Epithelial cell of prostate (primary cell): ENCODE measurements around the gene CNTN1.

ENCODE experiments used
- DNase-seq: peaks from one replicate; pipeline ENCODE4 v3.0.0-alpha.2; 2011; ENCODE audit warnings: low read depth, low spot score
- H3K27ac ChIP-seq: fragments of 450-650 bp; 2 replicates; pipeline ENCODE4 v1.5.1; 2017; ENCODE audit warnings: mild to moderate bottlenecking

Gene CNTN1

DNA sequence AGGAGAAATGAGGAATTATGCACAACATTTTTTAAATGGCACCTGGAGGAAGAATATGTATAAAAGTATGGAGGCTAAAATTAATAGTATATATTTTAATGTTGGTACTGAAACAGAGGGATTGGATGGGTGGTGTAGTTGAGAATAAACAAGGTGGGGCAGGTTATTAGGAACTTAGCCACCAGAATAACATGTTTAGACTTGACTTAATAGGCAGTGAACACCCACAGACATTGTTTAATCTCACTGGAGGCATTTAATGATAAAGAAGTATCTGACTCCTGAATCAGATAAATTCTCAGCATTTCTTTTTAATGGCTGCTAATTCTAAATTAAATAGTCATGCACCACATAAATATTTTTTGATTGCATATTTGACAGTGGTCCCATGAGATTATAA, 139.7 kb downstream of the CNTN1 start:
- H3K27ac ChIP-seq: peak overlapping the region; percentile 8
- peak; percentile 14 for DNase-seq

DNA sequence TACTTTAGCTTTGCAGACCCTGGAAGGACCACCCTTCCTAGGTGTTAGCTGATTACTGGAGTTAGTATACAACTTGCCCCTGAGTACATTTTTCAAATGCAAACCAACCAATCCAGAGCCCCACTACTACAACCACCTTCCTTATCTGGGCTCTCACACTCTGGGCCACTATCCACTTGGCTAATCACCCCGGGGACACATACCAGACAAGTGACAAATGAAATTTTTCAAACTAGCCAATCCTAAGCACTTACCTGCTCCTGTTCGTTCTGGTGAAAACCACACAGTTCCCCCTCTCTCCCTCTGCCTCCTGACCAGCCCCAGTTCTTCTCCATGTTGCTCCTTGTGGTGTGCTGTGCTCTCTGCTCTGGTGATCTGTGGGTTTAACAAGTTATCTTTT, 140.4 kb downstream of the CNTN1 start:
- DNase-seq: no peak
- H3K27ac ChIP-seq: no peak overlapping the region

DNA sequence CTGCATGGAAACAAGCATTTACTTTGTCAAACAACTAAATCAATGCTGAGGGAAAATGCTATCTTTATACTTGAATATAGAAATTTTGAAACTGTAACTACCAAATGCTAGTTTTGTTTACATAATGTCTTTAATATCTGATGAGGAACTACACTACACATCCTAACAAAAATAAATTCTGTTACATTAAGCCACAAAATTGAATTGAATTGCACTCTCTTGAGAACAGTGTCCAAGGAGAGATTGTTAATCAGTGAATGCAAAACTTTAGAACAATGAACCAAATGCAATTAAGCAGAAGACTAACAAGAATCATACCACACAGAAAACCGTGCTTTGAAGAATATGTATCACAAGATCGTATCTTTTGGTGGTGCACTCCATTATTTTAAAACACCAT, 141.6 kb downstream of the CNTN1 start:
- no peak for DNase-seq

DNA sequence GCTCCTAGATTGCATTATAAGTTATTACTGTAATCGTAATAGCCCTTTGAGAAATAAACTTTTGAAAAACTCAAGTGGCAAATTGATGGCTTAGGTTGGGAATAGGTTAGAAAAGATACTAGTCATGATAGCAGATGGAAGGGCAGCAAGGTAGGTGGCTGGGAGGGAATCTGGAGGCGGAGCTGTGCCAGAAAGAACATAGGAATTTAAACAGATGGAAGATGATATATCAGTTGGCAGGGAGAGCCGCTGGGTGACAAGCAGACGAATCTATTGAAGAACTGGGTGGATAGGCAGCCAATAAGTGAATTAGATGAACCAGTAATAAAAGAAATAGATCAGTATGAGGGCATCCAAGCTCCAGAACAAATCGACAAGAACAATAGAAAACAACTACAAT, 142.1 kb downstream of the CNTN1 start:
- DNase-seq: no peak
- no peak overlapping the region for H3K27ac ChIP-seq

More for the DNA sequence above, 141.6 kb downstream of the CNTN1 start:
- H3K27ac ChIP-seq: no peak overlapping the region

DNA sequence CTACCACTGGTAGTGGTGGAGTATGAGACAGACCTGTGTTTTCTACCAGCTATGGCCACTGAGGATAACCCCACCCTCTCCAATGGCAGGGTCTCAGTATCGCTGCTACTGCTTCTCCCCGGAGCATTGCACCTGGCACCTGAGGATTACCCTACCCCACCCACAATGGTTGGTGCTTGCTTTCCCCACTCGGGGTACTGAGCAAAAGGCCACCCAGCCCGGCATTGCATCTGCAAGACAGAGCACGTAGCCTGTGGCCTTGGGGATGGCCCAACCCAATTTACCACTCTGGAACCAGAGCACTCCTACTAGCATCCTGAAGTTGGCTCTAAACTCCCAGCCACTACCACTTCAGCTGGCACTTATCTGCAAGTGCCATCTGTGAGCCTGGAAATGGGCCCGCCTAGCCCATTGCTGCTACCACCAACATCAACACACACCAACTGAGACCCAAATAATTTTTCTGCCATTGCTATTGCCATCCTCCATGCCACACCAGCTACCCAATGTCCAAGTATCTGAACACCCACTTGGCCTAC, 145.7 kb downstream of the CNTN1 start:
- DNase-seq: no peak
- no peak overlapping the region for H3K27ac ChIP-seq

DNA sequence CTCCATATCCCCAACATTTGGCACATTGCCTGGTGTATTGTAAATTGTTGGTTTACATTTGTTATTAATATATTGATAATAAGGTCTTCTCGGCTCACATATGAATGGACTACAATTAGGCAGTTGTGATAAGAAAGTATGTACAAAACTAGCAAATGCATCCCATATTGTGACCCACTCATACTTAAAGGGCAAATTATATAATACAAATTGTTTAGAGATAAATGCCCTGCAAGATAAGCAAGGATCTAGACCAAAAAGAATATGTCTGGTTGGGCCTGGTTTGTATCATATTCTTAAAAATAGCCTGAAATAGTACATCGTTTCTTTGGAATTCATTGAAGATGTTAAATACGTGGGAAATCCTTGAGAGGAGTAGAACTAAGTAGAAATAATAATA, 151.3 kb downstream of the CNTN1 start:
- H3K27ac ChIP-seq: no peak overlapping the region
- no peak for DNase-seq

DNA sequence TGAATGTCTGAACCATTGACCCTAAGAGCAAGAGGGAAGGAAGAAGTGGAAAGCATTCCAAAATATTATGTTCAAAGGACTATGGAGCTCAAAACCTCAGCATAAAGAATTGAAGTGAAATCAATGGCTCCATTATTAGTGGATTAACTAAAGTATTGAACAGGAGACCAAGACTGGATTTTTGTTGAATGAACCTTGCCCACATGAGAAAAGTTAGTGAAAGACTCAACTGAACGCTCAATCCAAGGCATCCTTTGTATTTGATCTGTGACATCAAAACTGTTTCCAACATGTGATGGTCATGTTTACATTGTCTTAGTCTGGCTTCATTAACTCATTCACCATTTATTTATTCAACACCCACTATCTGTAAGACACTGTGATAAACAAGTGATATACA, 161.0 kb downstream of the CNTN1 start:
- H3K27ac ChIP-seq: no peak overlapping the region
- DNase-seq: no peak

DNA sequence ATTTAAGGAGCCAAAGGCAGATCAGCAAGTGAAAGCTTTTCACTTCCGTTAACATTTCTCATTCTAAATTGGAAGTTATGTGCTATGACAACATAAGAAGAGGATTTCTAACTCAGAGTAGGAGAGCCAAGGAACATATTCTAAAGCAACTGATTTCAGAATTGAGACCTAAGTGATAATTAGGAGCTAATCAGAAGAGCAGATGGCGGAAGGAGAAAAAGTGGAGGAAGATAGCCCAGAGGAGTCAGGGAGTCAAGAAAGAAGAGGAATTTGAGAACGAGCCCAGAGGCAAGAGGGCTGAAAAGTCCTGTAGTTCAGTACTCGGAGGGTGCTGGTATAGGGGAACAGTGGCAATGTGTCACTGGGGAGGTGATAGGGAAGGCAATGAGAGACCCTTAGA, 162.4 kb downstream of the CNTN1 start:
- no peak for DNase-seq
- no peak overlapping the region for H3K27ac ChIP-seq

DNA sequence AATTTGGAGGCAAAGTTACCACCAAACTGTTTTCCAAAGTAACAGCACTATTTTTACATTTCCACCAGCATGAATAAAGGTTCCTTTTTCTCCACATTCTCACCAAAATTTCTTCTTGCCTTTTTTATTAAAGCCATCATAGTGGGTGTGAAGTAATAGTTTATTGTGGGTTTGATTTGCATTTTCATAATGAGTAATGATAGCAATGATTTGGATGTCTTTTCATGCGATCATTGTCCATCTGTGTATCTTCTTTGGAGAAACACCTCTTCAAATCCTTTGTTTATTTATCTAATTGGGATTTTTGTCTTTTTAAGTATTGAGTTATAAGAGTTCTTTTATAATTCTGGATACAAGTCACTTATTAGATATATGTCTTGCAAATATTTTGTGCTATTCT, 172.7 kb downstream of the CNTN1 start:
- DNase-seq: no peak
- H3K27ac ChIP-seq: no peak overlapping the region

DNA sequence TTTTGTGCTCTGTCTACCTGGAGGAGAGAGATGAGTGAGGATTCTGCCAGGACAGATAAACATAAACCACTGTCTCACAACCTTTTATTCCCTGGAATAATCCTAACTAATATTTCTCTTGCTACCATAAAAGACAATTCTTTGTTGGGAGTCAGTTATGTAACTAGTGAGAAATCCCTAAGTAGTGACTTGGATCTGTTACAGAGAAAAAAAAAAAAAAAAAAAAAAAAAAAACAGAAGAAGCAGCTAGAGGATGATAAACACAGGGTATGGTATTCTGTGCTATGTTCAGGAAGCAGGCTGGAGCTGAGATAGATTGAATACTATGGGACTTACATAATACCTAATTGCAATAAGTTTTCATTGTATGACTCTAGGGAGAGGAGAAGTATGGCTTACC, 178.7 kb downstream of the CNTN1 start:
- DNase-seq: no peak
- no peak overlapping the region for H3K27ac ChIP-seq

DNA sequence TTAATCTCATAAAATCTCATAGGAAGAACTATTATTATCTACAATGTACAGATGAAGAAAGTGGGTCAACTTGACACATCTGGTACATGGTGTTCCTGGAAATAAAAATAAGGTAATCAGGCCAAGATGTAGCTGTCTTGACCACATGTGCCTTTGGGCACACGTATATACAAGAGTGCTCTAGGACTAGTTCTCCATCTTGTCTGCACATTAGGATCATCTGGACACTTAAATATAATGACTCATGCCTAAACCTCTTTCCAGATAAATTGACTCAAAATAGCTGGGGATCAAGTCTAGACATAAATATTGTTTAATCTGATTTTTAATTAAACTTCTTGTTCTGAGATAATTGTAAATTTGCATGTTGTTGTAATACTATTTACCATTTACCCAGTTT, 182.6 kb downstream of the CNTN1 start:
- DNase-seq: no peak
- H3K27ac ChIP-seq: no peak overlapping the region

DNA sequence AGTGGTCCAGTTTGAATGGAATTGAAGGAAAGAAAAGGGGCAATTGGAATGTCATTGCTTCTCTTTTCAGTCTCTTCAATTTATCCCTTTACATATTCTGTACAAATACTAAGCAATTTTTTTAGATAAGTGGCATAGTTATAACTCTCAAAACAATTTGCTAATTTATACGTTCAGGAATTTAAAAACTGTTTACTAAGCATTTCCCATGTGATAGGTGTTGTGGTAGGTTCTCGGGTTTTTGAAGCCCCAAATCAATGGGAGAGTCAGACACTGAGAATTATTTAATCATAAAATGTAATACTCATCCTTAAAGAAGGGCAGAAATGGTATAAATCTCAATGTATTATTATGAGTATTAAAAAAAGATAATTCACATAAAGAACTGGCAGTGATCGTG, 197.1 kb downstream of the CNTN1 start:
- DNase-seq: no peak
- H3K27ac ChIP-seq: no peak overlapping the region

DNA sequence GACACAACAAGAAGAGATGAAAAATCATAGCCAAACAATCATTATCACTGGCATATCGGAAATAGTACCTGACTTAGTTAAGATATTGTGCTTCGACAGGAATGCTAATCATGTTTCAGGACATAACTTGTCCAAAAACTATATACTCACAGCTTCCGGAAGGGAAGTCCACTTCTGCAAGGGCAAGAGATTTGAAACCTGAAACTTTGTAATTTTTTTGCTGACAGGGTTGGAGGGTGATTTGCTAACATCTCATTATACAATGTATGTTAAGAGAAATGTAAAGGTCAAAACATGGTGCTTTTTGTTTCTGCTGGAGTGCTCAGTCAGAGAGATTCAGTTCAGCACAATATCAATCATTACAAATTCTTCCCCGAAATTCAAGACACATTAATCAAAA, 200.3 kb downstream of the CNTN1 start:
- DNase-seq: no peak
- no peak overlapping the region for H3K27ac ChIP-seq

DNA sequence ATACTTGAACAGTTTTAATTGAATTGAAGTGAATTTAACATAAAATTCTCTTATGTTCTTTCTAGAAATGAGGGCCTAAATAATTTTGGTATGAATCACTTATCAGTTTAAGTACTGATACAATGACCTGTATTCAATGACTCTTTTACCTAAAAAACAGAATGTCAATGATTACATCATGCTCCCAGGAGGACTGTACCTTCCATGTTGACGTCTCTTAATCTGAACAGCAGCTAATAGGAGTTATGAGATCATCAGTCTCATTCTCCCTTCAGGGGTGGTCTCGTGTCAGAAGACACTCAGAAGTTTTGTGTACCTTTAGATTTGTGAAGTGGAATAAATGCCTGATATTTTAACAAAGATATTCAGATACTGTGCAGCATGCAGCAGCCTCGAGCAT, 206.3 kb downstream of the CNTN1 start:
- no peak for DNase-seq
- no peak overlapping the region for H3K27ac ChIP-seq

DNA sequence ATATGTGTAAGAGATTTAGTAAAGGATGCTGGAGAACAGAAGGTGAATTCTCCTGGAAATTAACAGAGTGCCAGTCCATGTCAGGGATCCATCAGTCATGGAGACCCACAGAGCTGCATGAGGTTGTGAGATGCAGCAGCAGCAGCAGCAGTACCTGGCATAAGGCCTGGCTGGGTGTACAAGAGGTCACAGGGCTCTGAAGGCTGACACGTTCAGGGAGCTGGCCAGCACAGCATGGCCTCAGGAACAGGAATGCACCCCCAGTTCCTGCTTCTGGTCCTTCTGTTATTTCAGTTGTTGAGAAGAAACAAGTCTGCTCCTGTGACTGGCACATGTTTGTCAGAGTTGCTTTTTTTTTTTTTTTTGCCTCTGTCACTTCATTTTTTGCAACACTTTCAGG, 210.8 kb downstream of the CNTN1 start:
- DNase-seq: no peak
- no peak overlapping the region for H3K27ac ChIP-seq

DNA sequence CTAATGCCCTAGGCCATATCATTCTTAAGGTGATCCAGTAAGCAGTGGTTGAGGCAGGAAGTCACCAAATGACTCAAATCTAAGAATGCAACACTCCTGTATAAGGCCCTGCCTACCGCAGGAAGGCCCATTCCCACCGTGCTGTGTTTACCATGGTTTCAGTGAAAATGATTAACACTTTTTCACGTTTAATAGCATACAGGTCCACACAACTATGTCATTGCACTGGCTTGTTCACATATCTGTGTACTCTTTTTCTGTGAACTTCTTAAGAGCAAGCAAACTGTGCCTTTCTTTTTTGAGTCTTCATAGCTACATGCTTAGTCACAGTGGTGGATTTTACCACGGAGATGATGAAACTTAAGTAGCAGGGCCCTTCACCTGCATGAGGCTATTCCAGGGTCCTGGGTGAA, 214.9 kb downstream of the CNTN1 start:
- peak overlapping the region; percentile 92 for H3K27ac ChIP-seq
- peak; percentile 81 for DNase-seq

DNA sequence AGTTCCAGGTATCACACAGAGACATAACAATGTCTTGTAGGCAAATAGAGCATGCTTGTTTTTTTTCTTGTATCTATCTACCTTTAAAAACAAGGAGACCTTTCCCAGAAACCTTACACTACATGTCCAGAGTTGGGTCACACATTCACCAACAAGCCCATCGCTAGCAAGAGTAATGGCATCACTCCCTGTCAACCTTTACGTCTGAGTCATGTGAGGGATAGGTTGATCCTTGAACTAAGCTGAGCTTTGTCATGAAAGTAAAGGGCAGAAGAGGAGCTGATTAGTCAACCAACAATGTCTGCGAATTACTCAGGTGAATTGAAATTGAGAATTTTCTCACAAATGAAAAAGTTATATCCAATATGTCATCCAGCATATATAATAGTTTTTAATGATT, 219.4 kb downstream of the CNTN1 start:
- H3K27ac ChIP-seq: no peak overlapping the region
- peak; percentile 18 for DNase-seq

DNA sequence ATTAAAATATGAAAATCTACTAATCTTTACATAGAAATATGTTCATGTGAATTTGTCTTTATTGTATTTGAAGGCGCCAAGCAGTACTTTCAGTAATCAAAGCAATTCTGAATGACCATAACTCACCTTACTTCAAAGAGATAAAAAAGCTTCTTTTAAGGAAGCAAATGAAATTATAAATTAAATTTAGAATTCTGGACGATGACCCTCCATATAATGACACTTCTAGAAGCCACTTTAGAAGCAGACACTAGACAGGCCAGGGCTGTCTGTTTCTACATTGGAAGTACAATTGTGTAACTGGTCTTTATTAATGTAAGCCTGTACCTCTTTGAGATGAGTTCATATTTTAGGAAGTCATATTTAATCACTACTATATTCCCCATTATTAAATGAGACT, 222.9 kb downstream of the CNTN1 start:
- DNase-seq: no peak
- H3K27ac ChIP-seq: no peak overlapping the region

DNA sequence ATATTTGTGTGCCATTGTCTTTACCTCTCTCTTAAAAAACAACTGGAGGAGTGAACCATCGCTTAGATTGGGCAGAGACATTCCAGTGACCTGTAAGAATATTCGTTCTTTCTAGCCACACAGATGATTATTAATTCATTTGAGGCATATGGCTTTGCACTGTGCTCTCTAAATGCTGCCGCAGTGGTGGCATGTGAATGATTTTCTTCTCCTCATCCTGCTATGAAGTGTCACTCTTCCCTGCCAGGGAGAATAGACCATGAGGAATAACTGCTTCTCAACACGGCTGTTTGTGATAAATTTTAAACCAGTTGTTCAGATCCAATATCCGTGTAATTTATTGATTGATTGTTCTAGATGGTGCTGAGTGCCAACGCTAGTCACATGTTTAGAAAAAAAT, 225.3 kb downstream of the CNTN1 start:
- DNase-seq: no peak
- H3K27ac ChIP-seq: no peak overlapping the region

DNA sequence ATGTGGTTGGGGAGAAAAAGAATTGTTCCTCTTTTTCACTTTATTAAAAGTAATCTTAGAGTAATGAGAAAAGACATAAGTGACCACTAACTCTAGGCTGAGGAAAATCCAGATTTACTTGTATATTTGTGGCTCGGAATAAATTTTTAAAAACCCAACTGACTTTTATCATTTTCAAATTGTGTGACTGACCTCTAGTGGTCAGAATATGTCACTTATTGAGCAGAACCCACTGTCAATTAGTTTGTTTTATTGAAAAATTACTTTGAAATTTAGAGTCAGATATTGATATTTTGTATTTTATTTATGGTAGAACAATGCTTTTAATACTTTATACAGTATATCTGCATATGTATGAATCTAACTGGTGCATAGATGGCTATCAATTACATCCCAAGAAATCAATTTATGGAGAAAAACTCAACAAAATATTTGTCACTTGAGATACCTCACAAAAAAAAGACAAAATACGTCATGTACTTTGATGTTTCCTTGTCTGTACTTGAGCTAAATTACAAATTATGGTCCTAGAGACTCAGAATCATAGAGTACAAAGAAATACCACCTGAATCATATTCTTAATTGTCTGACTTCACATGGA, 229.4 kb downstream of the CNTN1 start:
- no peak for DNase-seq

DNA sequence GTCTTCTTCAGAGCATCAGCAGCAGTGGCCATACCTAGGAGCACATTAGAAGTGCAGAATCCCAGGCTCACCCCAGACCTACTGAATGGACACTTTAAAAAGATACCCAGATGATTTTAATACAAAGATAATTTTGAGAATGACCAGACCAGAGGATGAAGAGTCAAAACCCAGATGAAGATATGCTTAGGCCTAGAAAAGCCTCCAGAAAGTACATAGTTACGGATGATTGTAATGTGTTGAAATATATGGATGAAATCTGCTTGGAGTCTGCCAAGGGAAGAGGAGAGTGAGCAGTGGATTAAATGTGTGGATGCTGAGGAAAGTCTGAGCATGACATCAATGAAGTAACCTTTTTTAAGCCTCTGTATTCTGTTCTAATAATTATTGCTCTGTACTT, 245.7 kb downstream of the CNTN1 start:
- no peak for DNase-seq
- no peak overlapping the region for H3K27ac ChIP-seq

More for the DNA sequence above, 229.4 kb downstream of the CNTN1 start:
- no peak overlapping the region for H3K27ac ChIP-seq

DNA sequence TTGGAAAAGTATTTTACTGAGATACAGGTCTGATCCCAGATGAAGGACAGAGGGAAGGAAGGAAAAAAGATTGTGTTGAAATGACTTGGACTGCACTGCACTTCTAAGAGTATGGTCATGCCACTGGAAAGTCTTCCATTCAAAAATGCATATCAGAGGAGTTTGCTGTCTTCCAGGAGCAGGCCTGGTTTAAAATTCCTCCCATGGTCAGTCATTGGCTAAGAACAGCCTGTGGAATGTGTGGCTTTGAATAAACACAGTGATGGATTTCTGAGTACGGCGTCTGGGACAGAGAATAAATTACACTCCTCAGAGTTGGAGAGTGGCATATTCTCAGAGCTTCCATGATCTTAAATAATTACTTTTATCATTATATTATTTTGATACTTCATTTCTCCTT, 250.1 kb downstream of the CNTN1 start:
- H3K27ac ChIP-seq: no peak overlapping the region
- DNase-seq: no peak

DNA sequence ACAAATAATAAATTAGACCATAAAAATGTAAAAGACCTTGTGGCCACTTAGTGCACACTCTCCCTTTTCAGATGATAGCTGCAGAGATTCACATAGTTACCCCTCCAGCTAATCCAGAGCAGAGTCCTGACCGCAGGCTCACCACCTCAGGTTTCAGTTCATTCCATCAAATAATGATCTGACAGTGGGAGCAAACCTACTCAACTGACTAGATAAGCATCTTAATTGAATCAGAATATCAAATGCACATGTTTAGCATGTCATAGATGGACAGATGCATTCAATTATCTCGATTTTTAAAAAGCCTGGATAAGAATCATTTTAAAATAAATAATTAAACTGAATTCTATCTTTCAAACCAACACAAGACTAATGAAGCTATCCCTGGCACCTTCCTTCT, 253.5 kb downstream of the CNTN1 start:
- H3K27ac ChIP-seq: no peak overlapping the region
- no peak for DNase-seq
